Bronchus fibroblast of lung (primary cell): Measurements from ENCODE around the gene MGAT4A. TPM values are rescaled to one million over a fixed set of nuclear protein-coding genes. Genes with fewer than 3 reads are reported as not detected.

Experiments
- total RNA-seq: library from RNA; depleted of rRNA; stranded (reverse); fragments of >200 nt; gene quantifications from 2 replicates; pipeline ENCODE4 v1.2.3, GENCODE V29; 2015

The MGAT4A gene
- not detected in 2 replicates for total RNA-seq

GRCh38 chr2:98731041-98731893, at the start of gene MGAT4A:
MGAT4A (minus strand) TSS chr2:98731132; CDS start chr2:98726332, 4,800 bp downstream.

GRCh38 chr2:98608116-98608961, 122.6 kb downstream of the MGAT4A start, which contains the start of the genes COA5 and UNC50:
COA5 (minus strand) TSS chr2:98608512; CDS start chr2:98608405, 107 bp downstream.
UNC50 (plus strand) TSS chr2:98608589; CDS start chr2:98609760, 1,171 bp downstream.

Other genes starting within 250 kb of the MGAT4A start
- 25.6 and 28.7 TPM in 2 replicates for gene COA5, start 122.6 kb downstream of the MGAT4A start, total RNA-seq
- gene UNC50, start 122.5 kb downstream of the MGAT4A start, total RNA-seq, result 30.3 and 31.1 TPM in 2 replicates
- under 0.01 TPM in 1 of 2 replicates, not detected in the other for gene CRACDL, start 205.1 kb upstream of the MGAT4A start, total RNA-seq